Calu3 (cell line): ENCODE results near the gene GPATCH2. TPM values are rescaled to one million over a fixed set of nuclear protein-coding genes. Genes with fewer than 3 reads are reported as not detected.
A peak's percentile ranks its signal among the peaks of the same experiment; 100 is the strongest.

Source experiments
- BruUV-seq: library from RNA; stranded (reverse); fragments of 400-500 nt; replicated peaks from 2 replicates; lab custom pipeline; 2021; lab: Mats Ljungman, UMichigan
- CTCF ChIA-PET: fragments of 300-600 bp; sonication (Branson Sonifier 250); formaldehyde crosslinking; loops from one replicate; lab custom pipeline; 2022; ENCODE audit warnings: antibody characterized with exemption; lab: Charles Lee
- DNase-seq: peaks from one replicate; pipeline ENCODE4 v3.0.0; 2022
- H3K27ac Mint-ChIP-seq: one replicate; pipeline ENCODE4 v1.8.0; 2022; ENCODE audit warnings: mixed read lengths; ENCODE audit not compliant: unreplicated experiment
- H3K27me3 Mint-ChIP-seq: one replicate; pipeline ENCODE4 v1.8.0; 2022; ENCODE audit warnings: mixed read lengths; ENCODE audit not compliant: unreplicated experiment
- H3K36me3 Mint-ChIP-seq: one replicate; pipeline ENCODE4 v1.8.0; 2022; ENCODE audit warnings: mild to moderate bottlenecking, moderate library complexity, mixed read lengths; ENCODE audit not compliant: insufficient read depth, unreplicated experiment
- H3K4me1 Mint-ChIP-seq: one replicate; pipeline ENCODE4 v1.8.0; 2022; ENCODE audit warnings: mild to moderate bottlenecking, low read depth, mixed read lengths; ENCODE audit not compliant: unreplicated experiment
- H3K4me3 Mint-ChIP-seq: one replicate; pipeline ENCODE4 v1.8.0; 2022; ENCODE audit warnings: mild to moderate bottlenecking, low read depth, moderate library complexity, mixed read lengths; ENCODE audit not compliant: unreplicated experiment
- H3K9me3 Mint-ChIP-seq: one replicate; pipeline ENCODE4 v1.8.0; 2022; ENCODE audit warnings: low read depth, mixed read lengths; ENCODE audit not compliant: unreplicated experiment
- intact Hi-C: fragments of 100-400 bp; cut with micrococcal nuclease; formaldehyde crosslinking; loops from one replicate; pipeline ENCODE4 v1.10.0; 2022; ENCODE audit not compliant: unreplicated experiment
- total RNA-seq: library from RNA; stranded (reverse); gene quantifications from 2 replicates; pipeline ENCODE4 v1.2.3, GENCODE V29; 2022
- TF ChIP-seq, protein P1 (sequence below): fragments of 200-600 bp; IDR thresholded peaks from one replicate; pipeline ENCODE4 v1.8.0; 2022; ENCODE audit warnings: antibody characterized with exemption; ENCODE audit not compliant: unreplicated experiment

The GPATCH2 gene
- total RNA-seq, 1 experiment from 2014 or later, result 22.4 TPM

DNA sequence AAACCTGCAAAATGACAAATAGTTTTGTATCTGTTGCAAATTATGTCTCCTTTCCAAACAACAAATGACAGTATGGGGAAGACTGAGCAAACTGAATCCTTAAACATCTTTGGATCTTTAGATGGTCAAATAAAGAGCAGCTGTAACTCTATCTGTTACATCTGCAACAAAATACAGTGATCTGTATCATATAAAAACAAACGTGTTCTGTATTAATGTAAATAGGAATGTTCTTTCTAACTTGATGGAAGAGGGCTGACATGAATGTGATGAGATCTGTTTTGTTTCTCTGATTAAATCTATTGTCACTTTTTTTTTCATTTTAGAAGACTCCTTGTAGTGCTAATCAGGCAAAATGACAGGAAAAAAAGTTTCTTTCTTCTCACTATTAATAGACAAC, 159.5 kb downstream of the GPATCH2 start:
- intact Hi-C loops, result no loop called here

GRCh38 chr1:217469983-217470382, 160.9 kb downstream of the GPATCH2 start:
- DNase-seq, result no peak
- no TSS peak for BruUV-seq
- H3K27me3 Mint-ChIP-seq, result no peaks in the 10 kb centered on the region
- intact Hi-C loops, result no loop called here
- H3K4me3 Mint-ChIP-seq, result no peak overlapping the region
- no peaks in the 10 kb centered on the region for H3K36me3 Mint-ChIP-seq
- TF ChIP-seq, protein P1, sequence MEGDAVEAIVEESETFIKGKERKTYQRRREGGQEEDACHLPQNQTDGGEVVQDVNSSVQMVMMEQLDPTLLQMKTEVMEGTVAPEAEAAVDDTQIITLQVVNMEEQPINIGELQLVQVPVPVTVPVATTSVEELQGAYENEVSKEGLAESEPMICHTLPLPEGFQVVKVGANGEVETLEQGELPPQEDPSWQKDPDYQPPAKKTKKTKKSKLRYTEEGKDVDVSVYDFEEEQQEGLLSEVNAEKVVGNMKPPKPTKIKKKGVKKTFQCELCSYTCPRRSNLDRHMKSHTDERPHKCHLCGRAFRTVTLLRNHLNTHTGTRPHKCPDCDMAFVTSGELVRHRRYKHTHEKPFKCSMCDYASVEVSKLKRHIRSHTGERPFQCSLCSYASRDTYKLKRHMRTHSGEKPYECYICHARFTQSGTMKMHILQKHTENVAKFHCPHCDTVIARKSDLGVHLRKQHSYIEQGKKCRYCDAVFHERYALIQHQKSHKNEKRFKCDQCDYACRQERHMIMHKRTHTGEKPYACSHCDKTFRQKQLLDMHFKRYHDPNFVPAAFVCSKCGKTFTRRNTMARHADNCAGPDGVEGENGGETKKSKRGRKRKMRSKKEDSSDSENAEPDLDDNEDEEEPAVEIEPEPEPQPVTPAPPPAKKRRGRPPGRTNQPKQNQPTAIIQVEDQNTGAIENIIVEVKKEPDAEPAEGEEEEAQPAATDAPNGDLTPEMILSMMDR, result no peak
- H3K4me1 Mint-ChIP-seq, result peaks cover 7% of the 10 kb centered on the region
- no peak overlapping the region for H3K27ac Mint-ChIP-seq
- peaks cover under 1% of the 10 kb centered on the region for H3K9me3 Mint-ChIP-seq
- CTCF ChIA-PET, result no interaction called here

More for the DNA sequence above, 159.5 kb downstream of the GPATCH2 start:
- TF ChIP-seq, protein P1, result no peak
- Mint-ChIP-seq H3K4me1 (peaks cover 7% of the 10 kb centered on the region), H3K4me3 (no peak overlapping the region), H3K36me3 (no peaks in the 10 kb centered on the region), H3K27ac (no peak overlapping the region), H3K27me3 (no peaks in the 10 kb centered on the region), H3K9me3 (no peaks in the 10 kb centered on the region)
- BruUV-seq, result no TSS peak
- no peak for DNase-seq
- CTCF ChIA-PET, result no interaction called here

DNA sequence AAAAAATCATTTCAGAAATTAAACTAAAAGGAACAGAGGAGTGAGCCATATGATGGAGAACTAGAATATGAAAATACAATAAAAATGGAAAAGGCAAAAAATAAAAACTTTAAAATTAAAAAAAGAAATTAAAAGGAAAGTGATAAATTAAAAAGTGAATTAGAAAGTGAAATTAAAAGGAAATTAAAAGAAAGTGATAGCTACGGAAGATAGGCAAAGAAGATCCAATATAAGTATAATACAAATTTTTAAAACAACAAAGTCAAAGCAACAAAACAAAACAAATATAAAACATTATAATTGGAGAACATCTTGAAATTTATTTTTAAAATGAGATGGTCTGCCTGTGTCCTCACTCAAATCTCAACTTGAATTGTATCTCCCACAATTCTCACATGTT, 165.8 kb downstream of the GPATCH2 start:
- CTCF ChIA-PET, result no interaction called here
- H3K27me3 Mint-ChIP-seq, result no peaks in the 10 kb centered on the region
- H3K27ac Mint-ChIP-seq, result no peak overlapping the region
- intact Hi-C loops, result no loop called here
- H3K9me3 Mint-ChIP-seq, result peaks cover 9% of the 10 kb centered on the region
- H3K4me3 Mint-ChIP-seq, result no peak overlapping the region
- peaks cover 16% of the 10 kb centered on the region for H3K4me1 Mint-ChIP-seq
- H3K36me3 Mint-ChIP-seq, result no peaks in the 10 kb centered on the region
- DNase-seq, result no peak
- BruUV-seq, result no TSS peak
- TF ChIP-seq, protein P1, result no peak

DNA sequence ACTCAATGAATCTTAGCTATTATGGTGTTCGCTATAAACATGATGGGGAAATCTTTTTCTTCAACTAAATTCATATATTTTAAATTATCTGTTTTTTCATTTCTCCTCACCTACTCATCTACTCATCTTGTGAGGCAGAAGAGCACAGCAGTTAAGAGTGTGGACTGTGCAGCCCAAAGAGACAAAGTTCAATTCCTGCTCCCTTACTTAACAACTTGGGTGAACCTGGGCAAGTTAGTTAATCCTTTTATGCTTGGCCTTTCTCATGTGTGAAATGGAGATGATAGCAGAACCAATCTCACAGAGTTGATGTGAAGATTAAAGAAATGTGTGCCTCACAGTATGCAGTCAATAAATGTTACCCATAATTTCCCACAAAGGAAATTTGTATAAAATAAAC, 168.2 kb downstream of the GPATCH2 start:
- CTCF ChIA-PET, result no interaction called here
- no peaks in the 10 kb centered on the region for H3K27me3 Mint-ChIP-seq
- DNase-seq, result no peak
- peaks cover 11% of the 10 kb centered on the region for H3K4me1 Mint-ChIP-seq
- TF ChIP-seq, protein P1, result no peak
- H3K9me3 Mint-ChIP-seq, result peaks cover 9% of the 10 kb centered on the region
- BruUV-seq, result no TSS peak
- H3K4me3 Mint-ChIP-seq, result peak overlapping the region; percentile 14
- H3K36me3 Mint-ChIP-seq, result no peaks in the 10 kb centered on the region
- peak overlapping the region; percentile 10 for H3K27ac Mint-ChIP-seq
- intact Hi-C loops, result no loop called here
